Stimulated activated CD4-positive, alpha-beta T cell treated with anti-CD3 and anti-CD28 coated beads, Interleukin-12 subunit alpha, Interleukin-12 subunit beta, amount 100 ng/mL, for 24 hours (primary cell): ENCODE data around the gene PGBD1.

Source experiments
- DNase-seq, 2 experiments: peaks; one replicate each; pipeline ENCODE4 v3.0.0-alpha.2; 2020; ENCODE audit warnings: low read depth in 2 of 2

Gene PGBD1

DNA sequence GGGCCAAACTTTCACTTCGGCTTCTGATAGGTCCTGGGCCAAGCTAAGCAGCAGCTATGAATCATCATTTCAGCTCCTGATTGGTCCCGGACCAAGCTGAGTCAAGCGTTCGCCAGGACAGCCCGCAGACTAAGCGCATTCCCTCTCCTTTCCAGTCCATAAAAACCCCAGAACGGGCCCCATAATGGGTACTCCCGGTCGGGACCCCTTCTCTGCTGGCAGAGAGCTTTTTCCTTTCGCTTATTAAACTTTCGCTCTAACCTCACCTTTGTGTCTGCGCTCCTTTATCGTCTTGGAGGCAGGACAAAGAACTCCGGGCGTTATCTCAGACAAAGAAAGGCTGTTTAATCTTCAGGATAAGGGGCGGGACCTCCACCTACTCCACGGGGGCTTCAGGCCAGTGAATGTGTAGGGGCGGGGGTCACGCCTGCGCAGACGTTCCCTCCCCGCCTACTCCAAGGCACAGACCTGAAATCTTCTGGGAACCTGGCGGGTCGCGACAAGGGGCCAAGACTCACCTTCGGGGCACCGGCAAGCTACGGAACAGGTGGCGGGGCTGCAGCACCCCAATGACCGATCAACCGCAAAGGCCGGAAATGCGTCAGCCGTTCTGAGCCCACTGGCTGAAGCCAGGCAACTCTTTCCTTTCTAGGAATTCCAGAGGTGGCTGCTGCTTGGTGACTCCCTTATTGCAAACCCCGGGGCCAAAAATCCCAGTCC lies 54.4 kb downstream of the PGBD1 start, which contains the start of gene ZSCAN31:
ZSCAN31 (minus strand) TSS at position 585 of the 720 bp plus-strand sequence. CDS start 6,465 bp downstream, outside the sequence.
- peak; percentile 56 to 61 for DNase-seq

DNA sequence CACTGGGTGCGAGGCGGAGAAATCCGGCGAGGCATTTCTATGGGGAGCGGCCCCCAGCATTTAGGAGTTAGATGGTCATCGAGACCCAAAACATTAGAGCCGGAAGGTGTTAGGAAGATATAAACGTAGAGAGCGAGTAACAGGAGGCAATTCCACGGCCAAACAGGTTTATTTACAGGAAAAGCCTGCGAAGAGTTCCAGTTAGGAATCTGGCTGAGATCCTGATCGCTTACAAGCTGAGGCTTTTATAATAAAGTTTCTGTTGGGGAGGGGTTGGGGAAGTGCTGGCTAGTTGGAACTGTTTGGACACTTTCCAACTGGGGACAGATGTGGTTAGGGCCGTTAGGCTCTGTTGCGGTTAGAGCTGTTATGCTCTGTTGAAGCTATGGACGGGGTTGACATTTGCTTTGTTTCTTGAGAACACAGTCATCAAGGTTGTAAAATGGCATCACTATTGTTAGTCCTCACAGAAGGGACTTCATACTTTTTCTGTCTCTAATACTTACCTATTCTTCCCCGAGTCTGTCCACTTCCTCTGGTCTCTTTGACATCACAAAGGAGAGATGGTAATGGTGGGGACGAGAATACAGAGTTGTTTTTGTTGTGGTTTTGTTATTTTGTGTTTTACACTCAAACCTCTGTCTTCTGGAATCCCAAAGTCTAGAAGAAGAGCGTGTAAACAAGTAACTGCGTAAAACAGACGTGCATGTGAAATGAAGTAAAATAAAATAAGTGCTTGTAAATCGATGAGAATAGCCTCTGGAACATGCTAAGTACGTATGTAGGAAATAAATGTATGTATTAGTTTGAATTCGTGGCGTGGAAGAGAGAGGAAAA lies 55.1 kb downstream of the PGBD1 start:
- DNase-seq: no peak

DNA sequence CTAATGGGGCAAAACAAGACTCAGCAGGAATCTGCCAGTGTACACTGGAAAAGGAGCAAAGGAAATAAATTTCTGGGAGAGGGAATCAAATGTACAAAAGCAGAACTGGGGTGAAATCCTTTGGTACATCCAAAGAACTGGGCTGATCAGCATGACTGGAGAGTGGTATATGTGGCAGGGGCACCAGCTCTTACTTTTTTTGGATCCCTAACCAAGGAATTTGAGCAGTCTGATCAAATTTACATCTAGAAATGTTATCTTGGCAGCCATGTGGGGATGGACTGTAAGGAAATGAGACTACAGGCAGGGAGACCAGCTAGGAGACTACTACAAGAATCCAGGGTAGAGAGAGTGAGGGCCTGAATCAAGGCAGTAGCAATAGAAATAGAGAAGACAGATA lies 55.7 kb downstream of the PGBD1 start:
- no peak for DNase-seq

DNA sequence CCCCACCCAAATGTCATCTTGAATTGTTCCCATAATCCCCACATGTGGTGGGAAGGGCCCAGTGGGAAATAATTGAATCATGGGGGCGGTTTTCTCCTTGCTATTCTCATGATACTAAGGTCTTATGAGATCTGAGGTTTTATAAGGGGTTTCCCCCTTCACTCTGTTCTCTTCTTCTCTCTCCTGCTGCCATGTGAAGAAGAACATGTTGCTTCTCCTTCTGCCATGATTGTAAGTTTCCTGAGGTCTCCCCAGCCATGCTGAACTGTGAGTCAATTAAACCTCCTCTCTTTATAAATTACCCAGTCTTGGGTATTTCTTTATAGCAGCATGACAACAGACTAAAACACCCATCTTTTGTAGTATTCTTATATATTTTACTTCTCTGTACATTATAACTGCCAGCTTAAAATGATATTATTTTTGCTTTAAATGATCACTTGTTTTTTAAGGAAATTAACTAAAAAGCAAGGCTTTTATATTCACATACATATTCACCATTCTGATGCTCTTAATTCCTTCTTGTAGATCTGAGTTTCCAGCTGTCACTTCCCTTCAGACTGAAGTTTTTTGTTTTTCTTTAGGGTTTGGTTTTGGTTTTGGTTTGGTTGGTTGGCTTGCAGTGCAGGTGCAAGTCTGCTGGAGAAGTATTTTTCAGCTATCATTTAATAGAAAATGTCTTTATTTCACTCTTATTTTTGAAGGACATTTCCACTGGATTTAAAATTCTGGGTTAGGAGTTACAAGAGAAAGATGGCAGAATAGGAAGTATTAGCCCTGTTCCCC lies 59.1 kb downstream of the PGBD1 start:
- no peak for DNase-seq

DNA sequence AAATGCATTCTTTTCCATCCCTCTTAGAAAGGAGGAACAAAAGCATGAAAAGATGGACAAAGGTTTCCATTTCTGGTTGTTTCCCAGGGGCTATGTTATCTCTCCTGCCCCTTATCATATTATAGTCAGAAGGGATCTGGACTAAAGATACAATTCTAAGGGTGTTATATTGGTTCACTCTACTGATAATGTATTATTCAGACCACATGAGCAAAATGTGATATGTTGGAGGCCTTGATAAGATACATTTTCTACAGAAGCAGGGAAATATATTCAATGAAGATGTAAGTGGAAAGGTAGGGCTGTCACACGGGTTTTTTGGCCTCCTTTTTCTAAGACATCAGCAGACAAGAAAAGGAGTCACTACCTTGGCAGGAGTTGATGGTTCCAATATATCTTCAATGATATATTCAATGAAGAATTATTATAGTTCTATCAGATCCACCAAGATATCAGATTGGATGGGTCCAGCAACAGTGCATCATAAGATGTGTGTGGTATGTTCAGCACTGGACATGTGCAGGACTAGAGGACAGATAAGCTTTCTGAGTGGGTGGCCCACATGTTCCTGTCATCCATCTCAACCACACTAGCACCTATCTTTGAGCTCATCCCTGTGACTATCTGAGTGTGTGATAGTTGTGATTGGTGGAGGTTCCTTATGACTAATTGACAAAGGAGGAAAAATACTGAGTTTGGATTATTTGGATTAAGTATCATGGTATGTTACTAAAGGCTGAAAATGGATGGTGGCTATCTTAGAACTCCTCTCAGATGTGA lies 62.7 kb downstream of the PGBD1 start:
- DNase-seq: no peak

DNA sequence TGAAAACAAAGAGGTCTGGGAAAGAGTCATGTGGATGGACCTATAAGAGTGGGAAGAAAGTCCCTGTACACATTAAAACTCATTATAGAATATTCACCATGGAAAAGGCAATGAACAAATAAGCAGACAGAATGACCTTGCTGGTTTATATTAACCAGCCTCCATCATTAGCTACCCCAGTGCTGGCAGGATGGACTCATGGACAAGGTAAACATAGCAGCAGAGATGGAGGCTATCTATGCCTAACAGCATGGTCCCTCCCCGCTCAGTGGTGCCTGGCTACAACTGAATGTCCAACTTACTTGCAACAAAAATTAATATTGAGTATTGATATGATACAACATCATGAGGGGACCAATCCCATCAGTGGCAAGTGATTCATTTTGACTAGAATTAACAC lies 63.8 kb downstream of the PGBD1 start:
- no peak for DNase-seq

DNA sequence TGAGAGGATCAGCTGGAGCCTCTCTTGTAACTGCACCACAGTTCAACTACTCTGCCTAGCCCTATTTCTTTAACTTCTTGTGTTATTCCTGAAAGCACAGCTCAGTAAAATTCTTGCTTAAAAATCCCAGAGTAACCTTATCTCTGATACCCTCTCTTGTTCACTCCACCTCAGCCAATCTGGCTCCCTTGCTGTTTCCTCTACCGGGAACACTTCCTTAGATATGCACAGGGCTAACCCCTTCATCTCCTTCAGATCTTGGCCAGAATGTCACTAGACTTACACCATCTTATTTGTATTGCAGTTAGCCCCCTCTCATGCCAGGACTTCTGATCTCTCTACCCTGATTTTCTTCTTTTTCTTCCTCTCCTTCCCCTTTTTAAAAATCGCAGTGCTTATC lies 65.7 kb downstream of the PGBD1 start:
- no peak for DNase-seq

DNA sequence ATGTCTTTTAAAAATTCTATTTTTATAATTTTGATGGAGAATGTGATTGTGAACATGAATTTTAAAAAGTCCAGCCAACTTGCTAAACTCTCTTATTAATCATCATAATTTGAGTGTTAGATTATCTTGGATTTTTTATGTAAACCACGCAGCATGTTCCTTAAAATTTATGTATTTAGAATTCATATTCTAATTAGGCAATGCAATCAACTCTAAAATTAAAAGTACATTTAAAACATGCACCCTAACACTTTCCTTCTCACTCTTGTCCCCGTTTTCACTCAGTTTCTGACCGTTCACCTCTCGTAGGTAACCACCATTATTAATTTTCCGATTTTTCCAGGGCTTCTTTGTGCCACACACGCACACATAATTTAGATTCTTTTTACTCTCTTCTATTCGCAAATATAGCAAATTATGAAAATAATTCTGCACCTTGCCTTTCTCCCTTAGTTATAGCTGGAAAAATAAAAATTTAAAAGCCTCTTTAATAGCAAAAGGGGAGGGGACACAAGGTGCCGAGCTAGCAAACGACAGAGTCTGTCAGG lies 68.0 kb downstream of the PGBD1 start:
- no peak for DNase-seq

DNA sequence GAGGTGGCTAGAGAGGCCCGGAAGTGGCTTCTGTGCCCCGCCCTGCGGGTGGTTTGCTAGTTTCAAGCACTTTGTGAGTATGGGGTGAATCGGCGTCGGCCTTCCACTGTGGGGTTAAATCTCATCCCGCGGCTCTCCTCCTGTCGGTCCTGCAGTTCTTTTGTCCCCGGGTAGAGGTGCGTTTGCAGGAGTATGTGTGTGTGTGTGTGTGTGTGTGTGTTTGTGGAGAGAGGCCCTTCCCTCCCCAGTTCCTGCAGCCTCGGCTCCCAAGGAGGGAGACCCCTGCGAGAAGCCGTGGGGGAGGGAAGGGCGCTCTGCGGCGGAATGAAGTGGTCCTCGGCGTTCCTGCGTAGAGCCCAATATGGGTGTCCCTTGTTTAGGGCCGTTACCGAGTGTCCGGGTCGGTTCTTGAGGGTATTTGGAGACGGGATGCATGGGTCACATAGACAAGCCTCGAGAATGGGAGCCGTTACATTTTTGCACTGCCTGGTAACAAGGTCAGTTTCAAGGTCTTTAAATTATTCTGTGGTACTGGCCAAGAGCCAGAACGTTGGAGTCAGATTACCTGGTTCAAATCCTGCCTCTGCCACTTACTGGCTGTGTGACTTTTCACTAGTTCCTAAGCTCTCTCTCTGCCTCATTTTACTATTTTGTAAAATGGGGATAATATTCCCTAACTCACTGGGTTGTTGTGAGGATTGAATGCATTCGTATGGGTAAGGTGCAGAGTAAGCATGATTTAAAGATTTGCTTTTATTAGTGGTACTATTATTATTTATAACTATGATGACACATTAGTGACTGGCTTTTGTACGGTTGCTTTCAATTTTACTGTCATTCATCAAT lies 68.7 kb downstream of the PGBD1 start, which contains the start of gene ZKSCAN3:
ZKSCAN3 (plus strand) TSS at position 56 of the 846 bp plus-strand sequence. CDS start 9,640 bp downstream, outside the sequence.
- peak; percentile 83 for DNase-seq

DNA sequence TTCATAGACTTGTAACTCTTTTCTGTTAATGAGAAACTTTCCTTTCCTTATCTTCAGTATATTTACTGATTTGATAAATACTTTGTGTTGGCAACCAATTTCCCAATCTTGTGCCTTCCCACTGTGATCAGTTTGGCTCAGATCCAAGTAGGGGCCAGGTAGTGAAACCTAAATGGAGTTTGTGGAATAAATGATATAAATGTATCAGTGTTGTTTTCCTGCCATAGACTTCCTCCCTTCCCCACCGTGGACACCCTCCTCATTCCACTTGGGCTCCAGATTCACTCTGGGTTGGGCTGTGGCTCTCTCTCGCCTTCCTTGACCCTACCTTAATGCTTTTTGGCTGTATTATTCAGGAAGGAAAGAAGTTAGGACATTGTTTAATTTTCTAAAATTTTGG lies 69.7 kb downstream of the PGBD1 start:
- no peak for DNase-seq

DNA sequence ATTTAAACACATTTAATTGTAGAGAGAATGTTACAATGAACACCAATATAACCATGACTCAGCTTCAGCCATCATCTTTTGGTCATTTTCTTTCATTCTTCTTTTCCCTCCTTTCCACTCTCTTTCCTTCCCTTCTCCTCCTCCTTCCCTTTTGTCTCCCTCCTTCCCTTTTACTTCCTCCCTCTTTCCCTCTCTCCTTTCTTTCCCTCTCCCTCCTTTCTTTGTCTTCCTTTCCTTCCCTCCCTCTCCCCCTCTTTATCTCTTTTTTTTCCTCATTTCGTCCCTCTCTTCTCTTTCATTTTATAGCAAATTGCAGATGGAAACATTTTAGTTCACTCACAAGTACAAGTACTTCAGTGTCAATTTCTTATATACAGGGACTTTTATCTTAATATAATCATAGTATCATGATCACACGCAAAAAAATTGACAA lies 70.1 kb downstream of the PGBD1 start:
- DNase-seq: no peak
